AML-193 (cell line): Measurements from ENCODE around the gene PRG3.
"Not testable (repeated sequence)": the region's sequence is repeated elsewhere in the genome, so short reads cannot be mapped to it uniquely, and the experiment has no call there.

Experiments
- DNase-seq, 2 experiments: peaks; one replicate each; lab custom pipeline; 2025; lab: John Stamatoyannopoulos, UW

The PRG3 gene

GRCh38 chr11:57387289-57388030, 6.5 kb upstream of the PRG3 start:
- DNase-seq: no peak

- no peak for DNase-seq
These were observed 5.4 kb upstream of the PRG3 start for GRCh38 chr11:57386178-57386940.

GRCh38 chr11:57379732-57380131, 1.2 kb downstream of the PRG3 start:
- DNase-seq: no peak

- no peak for DNase-seq
These were observed 2.8 kb downstream of the PRG3 start for GRCh38 chr11:57378186-57378585.

GRCh38 chr11:57377107-57377506, 3.8 kb downstream of the PRG3 start:
- DNase-seq: no peak

- DNase-seq: no peak
These were observed 4.6 kb downstream of the PRG3 start for GRCh38 chr11:57376095-57377090.

GRCh38 chr11:57375490-57375889, 5.5 kb downstream of the PRG3 start:
- DNase-seq: no peak

GRCh38 chr11:57374966-57375365, 6.0 kb downstream of the PRG3 start:
- no peak for DNase-seq

- no peak for DNase-seq
These were observed 7.8 kb downstream of the PRG3 start for GRCh38 chr11:57373146-57373545.

- DNase-seq: no peak
These were observed 10.0 kb downstream of the PRG3 start for GRCh38 chr11:57370941-57371340.

GRCh38 chr11:57370251-57370650, 10.7 kb downstream of the PRG3 start:
- DNase-seq: no peak

GRCh38 chr11:57368845-57369232, 12.1 kb downstream of the PRG3 start:
- no peak for DNase-seq

GRCh38 chr11:57368106-57368844, 12.7 kb downstream of the PRG3 start:
- DNase-seq: no peak

- no peak for DNase-seq
These were observed 15.9 kb downstream of the PRG3 start for GRCh38 chr11:57364851-57365660.

GRCh38 chr11:57363131-57364080, 17.5 kb downstream of the PRG3 start:
- DNase-seq: no peak

- no peak for DNase-seq
These were observed 19.0 kb downstream of the PRG3 start for GRCh38 chr11:57361926-57362325.

- not testable (repeated sequence) for DNase-seq
These were observed 19.5 kb downstream of the PRG3 start for GRCh38 chr11:57361420-57361819.

- no peak for DNase-seq
These were observed 20.0 kb downstream of the PRG3 start for GRCh38 chr11:57360991-57361390.

- DNase-seq: no peak
These were observed 20.9 kb downstream of the PRG3 start for GRCh38 chr11:57359896-57360690.
